Nephron progenitor cell (in vitro differentiated cells): ENCODE measurements around the gene EWSR1.

ENCODE experiments used
- DNase-seq: peaks from one replicate; pipeline ENCODE4 v3.0.0; 2021
- H3K27ac Mint-ChIP-seq: 2 replicates; pipeline ENCODE4 v1.8.0; 2021; ENCODE audit warnings: mild to moderate bottlenecking, moderate library complexity, mixed read lengths
- H3K27me3 Mint-ChIP-seq: 2 replicates; pipeline ENCODE4 v1.8.0; 2021; ENCODE audit warnings: mild to moderate bottlenecking, low read depth, mixed read lengths; ENCODE audit not compliant: poor library complexity
- H3K36me3 Mint-ChIP-seq: 2 replicates; pipeline ENCODE4 v1.8.0; 2021; ENCODE audit warnings: low read depth, mixed read lengths
- H3K4me1 Mint-ChIP-seq: 2 replicates; pipeline ENCODE4 v1.8.0; 2021; ENCODE audit warnings: mixed read lengths
- H3K4me3 Mint-ChIP-seq: 2 replicates; pipeline ENCODE4 v1.8.0; 2021; ENCODE audit warnings: mild to moderate bottlenecking, moderate library complexity, mixed read lengths
- H3K9me3 Mint-ChIP-seq: 2 replicates; pipeline ENCODE4 v1.8.0; 2021; ENCODE audit warnings: mild to moderate bottlenecking, moderate library complexity, mixed read lengths
- CTCF ChIP-seq: fragments of 200-600 bp; sonication (generic); IDR thresholded peaks from 2 replicates; pipeline ENCODE4 v1.5.0; 2021; ENCODE audit warnings: antibody characterized with exemption

The EWSR1 gene

GRCh38 chr22:29306175-29306834 is 38.2 kb downstream of the EWSR1 start, which contains the start of gene GAS2L1:
Gene GAS2L1 (plus strand): TSS chr22:29306650. CDS start chr22:29308106, 1,456 bp downstream.
- peak; percentile 84 for DNase-seq
- H3K9me3 Mint-ChIP-seq: no peaks in the 10 kb centered on the region
- H3K4me3 Mint-ChIP-seq: peak within 1 kb of the TSS; percentile 91
- no peak within 1 kb of the TSS for H3K27ac Mint-ChIP-seq
- no peaks in the 10 kb centered on the region for H3K36me3 Mint-ChIP-seq
- H3K4me1 Mint-ChIP-seq: peaks cover 16% of the 10 kb centered on the region
- TF ChIP-seq CTCF: peak; percentile 51
- H3K27me3 Mint-ChIP-seq: no peaks in the 10 kb centered on the region

GRCh38 chr22:29306835-29307595 is 38.9 kb downstream of the EWSR1 start:
- Mint-ChIP-seq H3K4me3 (peak overlapping the region; percentile 91), H3K4me1 (peaks cover 16% of the 10 kb centered on the region), H3K36me3 (no peaks in the 10 kb centered on the region), H3K9me3 (no peaks in the 10 kb centered on the region), H3K27ac (no peak overlapping the region), H3K27me3 (peaks cover under 1% of the 10 kb centered on the region)
- no peak for TF ChIP-seq CTCF
- DNase-seq: peak; percentile 90

- Mint-ChIP-seq H3K36me3 (no peaks in the 10 kb centered on the region), H3K27me3 (peaks cover 7% of the 10 kb centered on the region), H3K9me3 (no peaks in the 10 kb centered on the region), H3K4me3 (peak overlapping the region; percentile 91), H3K4me1 (peaks cover 20% of the 10 kb centered on the region), H3K27ac (no peak overlapping the region)
- no peak for DNase-seq
- no peak for TF ChIP-seq CTCF
Observed at GRCh38 chr22:29307596-29308147, 39.6 kb downstream of the EWSR1 start.

- TF ChIP-seq CTCF: no peak
- H3K27me3 Mint-ChIP-seq: peaks cover 13% of the 10 kb centered on the region
- H3K27ac Mint-ChIP-seq: no peak overlapping the region
- peaks cover 24% of the 10 kb centered on the region for H3K4me1 Mint-ChIP-seq
- no peaks in the 10 kb centered on the region for H3K9me3 Mint-ChIP-seq
- no peak for DNase-seq
- peak overlapping the region; percentile 30 for H3K4me3 Mint-ChIP-seq
- no peaks in the 10 kb centered on the region for H3K36me3 Mint-ChIP-seq
Observed at GRCh38 chr22:29308148-29308790, 40.2 kb downstream of the EWSR1 start.

- DNase-seq: no peak
- H3K4me3 Mint-ChIP-seq: peak overlapping the region; percentile 30
Observed at GRCh38 chr22:29308791-29309262, 40.8 kb downstream of the EWSR1 start.

More at GRCh38 chr22:29308791-29309262, 40.8 kb downstream of the EWSR1 start:
- peaks cover 19% of the 10 kb centered on the region for H3K27me3 Mint-ChIP-seq
- TF ChIP-seq CTCF: no peak
- no peaks in the 10 kb centered on the region for H3K9me3 Mint-ChIP-seq
- no peaks in the 10 kb centered on the region for H3K36me3 Mint-ChIP-seq
- H3K27ac Mint-ChIP-seq: no peak overlapping the region
- H3K4me1 Mint-ChIP-seq: peaks cover 26% of the 10 kb centered on the region
